Mammary epithelial cell (primary cell): ENCODE results near the gene ABLIM3.

Source experiments
- CTCF ChIP-seq, 2 donors: IDR thresholded peaks in 1 of 2; conservative IDR thresholded peaks in 1 of 2; 2 replicates each; pipeline ENCODE4 v1.5.1; 2011 to 2012; ENCODE audit warnings: inconsistent platforms in 2 of 2, low read length in 2 of 2, mild to moderate bottlenecking in 2 of 2, control low read depth in 1 of 2, low read depth in 1 of 2; ENCODE audit not compliant: insufficient read depth in 1 of 2; ENCODE audit errors: extremely low read depth in 1 of 2
- EZH2 ChIP-seq: IDR thresholded peaks from 2 replicates; pipeline ENCODE4 v1.6.1; 2012; ENCODE audit warnings: low read length, inconsistent platforms, borderline replicate concordance

GRCh38 chr5:149161026-149161687 is 19.9 kb downstream of the ABLIM3 start:
- TF ChIP-seq CTCF (conservative IDR thresholded peaks at IDR 0.05 in 1 of 2, IDR thresholded peaks at IDR 0.05 in 1 of 2; ENCODE audit: extremely low read depth in 1 of 2, insufficient read depth in 1 of 2, low read depth in 1 of 2, low read length in 2 of 2): no peak
- no peak for TF ChIP-seq EZH2
